Ovary (tissue), 9 donors: ENCODE measurements around the gene CDIPT. TPM values are rescaled to one million over a fixed set of nuclear protein-coding genes. Genes with fewer than 3 reads are reported as not detected.
A peak's percentile ranks its signal among the peaks of the same experiment; 100 is the strongest.

Experiments
- DNase-seq, 5 donors: peaks; one replicate each; pipeline ENCODE4 v3.0.0-alpha.2; 2019 to 2020
- H3K27ac ChIP-seq, 2 donors: fragments of 200-600 bp; one replicate each; pipeline versions ENCODE4 v1.5.1 to v1.8.0; 2019 to 2022
- H3K27me3 ChIP-seq: fragments of 200-600 bp; one replicate; pipeline ENCODE4 v1.8.0; 2022
- H3K36me3 ChIP-seq: fragments of 200-600 bp; sonication (generic); one replicate; pipeline ENCODE4 v1.5.1; 2019
- H3K4me1 ChIP-seq: one replicate; pipeline ENCODE4 v1.8.1; 2013; ENCODE audit warnings: mild to moderate bottlenecking, moderate library complexity; ENCODE audit not compliant: insufficient read depth
- H3K4me3 ChIP-seq: fragments of 200-600 bp; sonication (generic); one replicate; pipeline ENCODE4 v1.5.1; 2017
- H3K9me3 ChIP-seq, 2 donors: fragments of 200-600 bp in 1 of 2; sonication (generic) in 1 of 2; one replicate each; pipeline versions ENCODE4 v1.5.1 to v1.8.1; 2013 to 2019; ENCODE audit warnings: mild to moderate bottlenecking in 1 of 2, moderate library complexity in 1 of 2
- EP300 ChIP-seq: sonication (generic); formaldehyde crosslinking; IDR thresholded peaks from one replicate; pipeline ENCODE4 v1.6.1; 2017; ENCODE audit warnings: antibody characterized with exemption
- POLR2A ChIP-seq: fragments of 450-650 bp; IDR thresholded peaks from one replicate; pipeline ENCODE4 v1.6.1; 2017; ENCODE audit warnings: antibody characterized with exemption, mild to moderate bottlenecking, moderate library complexity
- WGBS, 3 donors: extraction: QIAGEN DNeasy Blood & Tissue Kit in 1 of 3; methylation state at CpG; one replicate each; pipeline versions ENCODE4 v1.1.5 to v1.1.7; 2013 to 2017; 5-methylcytosine and 5-hydroxymethylcytosine counted together
- intact Hi-C, 4 donors: fragments of 100-400 bp; cut with DNase I; formaldehyde crosslinking; loops; one replicate each; pipeline versions ENCODE4 v1.11.0 to v1.15.1; 2022 to 2023
- polyA plus RNA-seq, 2 donors: library from polyadenylated mRNA; stranded (reverse); fragments of 200-250 nt in 1 of 2; fragments of 350-450 nt in 1 of 2; fragmentation: Illumina TruSeq in 1 of 2; extraction: RNeasy Lipid Tissue Mini Kit (QIAGEN cat#74804) in 1 of 2; gene quantifications; one replicate each; pipeline ENCODE4 v1.2.3, GENCODE V29; 2013 to 2014
- small RNA-seq: library from RNA; depleted of rRNA; stranded (forward); fragments of <200 nt; gene quantifications from one replicate; pipeline ENCODE3, GENCODE V24; 2016
- total RNA-seq, 7 donors: library from RNA; depleted of rRNA in 2 of 7; stranded (reverse); fragments of >200 nt in 2 of 7; fragmentation: NEBNext Ultra II Directional in 3 of 7; extraction: Animal tissue kit (Norgen Biotek cat#: 25700) in 3 of 7; gene quantifications; one replicate each; pipeline versions ENCODE4 v1.1.0 to v1.2.4, GENCODE V29; 2016 to 2023
- TF ChIP-seq, protein P1 (sequence below), 3 donors: fragments of 450-650 bp in 2 of 3; fragments of 200-600 bp in 1 of 3; IDR thresholded peaks; one replicate each; pipeline versions ENCODE4 v1.5.1 to v1.8.0; 2016 to 2022; ENCODE audit warnings: antibody characterized with exemption in 3 of 3, mild to moderate bottlenecking in 1 of 3
- donor health status: DM: no; HTN: no; CAD: no; lungs with moderate emphysema.
- donor health status: DM: no; HTN: no; CAD: no.
- donor health status: Bipolar disorder and iron deficiency.
- donor health status: DM: yes; HTN: yes; CAD: no.
- donor health status: DM: no; HTN: no; CAD: no.
- donor health status: DM: yes; HTN: yes; CAD: no.

Gene CDIPT
- total and polyA plus RNA-seq, 9 donors: 47.6 to 145 (median 110) TPM

DNA sequence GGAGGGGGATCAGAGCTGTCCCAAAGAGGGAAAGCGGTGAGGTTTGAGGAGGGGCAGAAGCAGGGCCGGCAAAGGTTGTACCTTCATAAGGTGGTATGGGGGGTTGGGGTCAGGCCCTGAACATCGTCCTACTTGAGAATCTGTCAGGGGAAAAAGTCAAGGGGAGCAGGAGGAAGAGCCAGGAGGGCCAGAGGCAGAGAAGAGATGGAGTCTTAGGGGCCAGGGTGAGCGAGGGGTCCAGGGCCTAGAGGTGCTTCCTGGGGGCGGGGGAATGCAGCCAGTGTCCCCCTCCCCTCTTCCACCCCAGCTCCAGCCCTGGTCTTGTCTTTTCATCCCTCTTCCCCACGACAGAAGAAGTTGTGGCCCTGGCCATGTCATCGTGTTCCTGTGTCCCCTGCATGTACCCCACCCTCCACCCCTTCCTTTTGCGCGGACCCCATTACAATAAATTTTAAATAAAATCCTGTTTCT, 52.3 kb downstream of the CDIPT start:
- Histone ChIP-seq H3K4me3 (no peak overlapping the region), H3K27me3 (no peaks in the 10 kb centered on the region), H3K27ac (peak overlapping the region; percentile 36 to 89), H3K9me3 (no peaks in the 10 kb centered on the region), H3K36me3 (no peaks in the 10 kb centered on the region), H3K4me1 (peaks cover 34% of the 10 kb centered on the region)
- TF ChIP-seq, protein P1, sequence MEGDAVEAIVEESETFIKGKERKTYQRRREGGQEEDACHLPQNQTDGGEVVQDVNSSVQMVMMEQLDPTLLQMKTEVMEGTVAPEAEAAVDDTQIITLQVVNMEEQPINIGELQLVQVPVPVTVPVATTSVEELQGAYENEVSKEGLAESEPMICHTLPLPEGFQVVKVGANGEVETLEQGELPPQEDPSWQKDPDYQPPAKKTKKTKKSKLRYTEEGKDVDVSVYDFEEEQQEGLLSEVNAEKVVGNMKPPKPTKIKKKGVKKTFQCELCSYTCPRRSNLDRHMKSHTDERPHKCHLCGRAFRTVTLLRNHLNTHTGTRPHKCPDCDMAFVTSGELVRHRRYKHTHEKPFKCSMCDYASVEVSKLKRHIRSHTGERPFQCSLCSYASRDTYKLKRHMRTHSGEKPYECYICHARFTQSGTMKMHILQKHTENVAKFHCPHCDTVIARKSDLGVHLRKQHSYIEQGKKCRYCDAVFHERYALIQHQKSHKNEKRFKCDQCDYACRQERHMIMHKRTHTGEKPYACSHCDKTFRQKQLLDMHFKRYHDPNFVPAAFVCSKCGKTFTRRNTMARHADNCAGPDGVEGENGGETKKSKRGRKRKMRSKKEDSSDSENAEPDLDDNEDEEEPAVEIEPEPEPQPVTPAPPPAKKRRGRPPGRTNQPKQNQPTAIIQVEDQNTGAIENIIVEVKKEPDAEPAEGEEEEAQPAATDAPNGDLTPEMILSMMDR (IDR thresholded peaks at IDR 0.05): no peak
- no peak for TF ChIP-seq EP300
- no peak for TF ChIP-seq POLR2A
- 23 to 26% (median 25%) methylated on average over 9 of the region's 9 CpGs for WGBS, 3 donors
- peak in 1 of 5 donors; percentile 55 for DNase-seq
- intact Hi-C loops: loop anchor here in 2 of 4 donors (5.0 kb wide), 3 partner anchors 37 to 197 kb away; no protein-coding TSS in a partner anchor

DNA sequence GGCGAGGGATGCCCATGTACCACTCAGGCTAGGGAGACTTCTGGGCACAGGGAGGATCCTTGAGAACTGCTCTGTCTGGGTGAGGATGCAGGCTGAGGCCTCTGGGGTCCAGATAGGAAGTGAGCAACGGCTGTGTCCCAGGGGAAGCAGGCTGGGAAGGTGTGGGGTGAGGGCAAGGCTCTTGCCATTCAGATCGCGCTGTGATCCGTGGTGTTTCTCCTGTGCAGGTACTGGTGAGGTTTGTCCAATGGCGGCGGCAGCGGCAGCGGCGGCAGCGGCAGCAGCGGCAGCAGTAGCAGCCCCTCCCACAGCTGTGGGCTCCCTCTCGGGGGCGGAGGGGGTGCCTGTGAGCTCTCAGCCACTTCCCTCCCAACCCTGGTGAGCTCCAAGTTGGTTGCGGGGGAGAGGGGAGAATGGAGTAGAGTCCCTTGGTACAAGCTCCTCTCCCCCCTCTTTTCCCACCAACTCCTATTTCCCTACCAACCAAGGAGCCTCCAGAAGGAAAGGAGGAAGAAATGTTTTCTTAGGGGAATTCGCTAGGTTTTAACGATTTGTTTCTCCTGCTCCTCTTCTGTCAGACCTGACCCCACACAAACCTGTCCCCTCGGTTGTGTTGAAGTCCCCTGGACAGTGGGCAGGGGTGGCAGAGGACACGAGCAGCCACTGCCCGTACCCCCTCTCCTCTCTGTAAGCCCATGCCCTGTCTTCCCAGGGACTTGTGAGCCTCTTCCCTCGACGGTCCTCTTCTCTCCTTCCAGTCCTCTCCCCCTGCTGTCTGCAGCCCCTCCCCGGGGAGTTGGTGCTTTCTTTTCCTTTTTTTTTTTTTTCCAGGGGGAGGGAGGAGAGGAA, 53.0 kb downstream of the CDIPT start:
- intact Hi-C loops: loop anchor here in 3 of 4 donors (5.0 to 10.0 kb wide), 4 partner anchors 37 to 197 kb away; no protein-coding TSS in a partner anchor
- H3K9me3 ChIP-seq: no peaks in the 10 kb centered on the region
- H3K4me1 ChIP-seq: peaks cover 32% of the 10 kb centered on the region
- peak; percentile 40 to 60 (median 55) for DNase-seq
- H3K27me3 ChIP-seq: no peaks in the 10 kb centered on the region
- H3K4me3 ChIP-seq: no peak overlapping the region
- no peaks in the 10 kb centered on the region for H3K36me3 ChIP-seq
- peak overlapping the region; percentile 74 to 89 for H3K27ac ChIP-seq
- TF ChIP-seq POLR2A (no peak), EP300 (no peak)
- TF ChIP-seq, protein P1 (IDR thresholded peaks at IDR 0.05): no peak
- WGBS, 3 donors: 26 to 33% (median 32%) methylated on average over 23 of the region's 23 CpGs

- Histone ChIP-seq H3K4me3 (no peak overlapping the region), H3K4me1 (peaks cover 27% of the 10 kb centered on the region), H3K27ac (peak overlapping the region; percentile 74 to 89), H3K36me3 (no peaks in the 10 kb centered on the region), H3K9me3 (no peaks in the 10 kb centered on the region), H3K27me3 (no peaks in the 10 kb centered on the region)
- DNase-seq: peak in 4 of 5 donors; percentile 41 to 63 (median 60)
- intact Hi-C loops: loop anchor here in 2 of 4 donors (5.0 to 10.0 kb wide), 2 partner anchors 196 to 198 kb away; no protein-coding TSS in a partner anchor
- 54 to 66% (median 57%) methylated on average over 28 to 31 of the region's 31 CpGs for WGBS, 3 donors
- TF ChIP-seq, protein P1 (IDR thresholded peaks at IDR 0.05): no peak
- TF ChIP-seq POLR2A: no peak
- no peak for TF ChIP-seq EP300
Measured at GRCh38 chr16:29809031-29809747, 53.8 kb downstream of the CDIPT start.

Small RNA genes within 50 kb of the gene (small RNA-seq; reads per million reads assigned to genes)
- not detected for gene AC009133.6
- not detected for gene AC120114.4

Other genes starting within 250 kb of the CDIPT start
- 1 to 10 TPM in 3 of 7 donors, under 1 TPM in 4; 0.60 to 2.3 (median 0.88) TPM for gene SPN, start 200.0 kb downstream of the CDIPT start, total RNA-seq
- 1 to 10 TPM in 1 of 2 donors, under 1 TPM in 1; 0.42 to 5.1 TPM for gene SPN, start 200.0 kb downstream of the CDIPT start, polyA plus RNA-seq
- gene QPRT, start 184.0 kb downstream of the CDIPT start, total RNA-seq: 10 to 100 TPM; 31.8 to 67.9 (median 43.1) TPM
- gene QPRT, start 184.0 kb downstream of the CDIPT start, polyA plus RNA-seq: 10 to 100 TPM; 21.4 to 47.7 TPM
- gene C16orf54, start 117.2 kb downstream of the CDIPT start, total RNA-seq: under 1 TPM; 0.12 to 0.72 (median 0.30) TPM
- gene C16orf54, start 117.2 kb downstream of the CDIPT start, polyA plus RNA-seq: 1 to 10 TPM in 1 of 2 donors, under 1 TPM in 1; 0.16 to 1.7 TPM
- gene ZG16, start 85.0 kb downstream of the CDIPT start, total RNA-seq: under 1 TPM in 3 of 7 donors, not detected in 4; 0.07 to 0.48 (median 0.15) TPM
- gene ZG16, start 85.0 kb downstream of the CDIPT start, polyA plus RNA-seq: not detected
- gene KIF22, start 72.5 kb downstream of the CDIPT start, total RNA-seq: 10 to 100 TPM; 15.9 to 31.0 (median 20.7) TPM
- 10 to 100 TPM; 14.4 to 30.6 TPM for gene KIF22, start 72.5 kb downstream of the CDIPT start, polyA plus RNA-seq
- 100 to 1,000 TPM in 5 of 7 donors, 10 to 100 TPM in 2; 50.6 to 256 (median 192) TPM for gene MAZ, start 56.7 kb downstream of the CDIPT start, total RNA-seq
- gene MAZ, start 56.7 kb downstream of the CDIPT start, polyA plus RNA-seq: 100 to 1,000 TPM; 105 to 152 TPM
- gene PRRT2, start 51.0 kb downstream of the CDIPT start, total RNA-seq: 10 to 100 TPM; 26.0 to 64.5 (median 36.0) TPM
- 10 to 100 TPM in 1 of 2 donors, 1 to 10 TPM in 1; 6.3 to 28.6 TPM for gene PRRT2, start 51.0 kb downstream of the CDIPT start, polyA plus RNA-seq
- 10 to 100 TPM; 41.3 to 83.6 (median 66.6) TPM for gene PAGR1, start 47.1 kb downstream of the CDIPT start, total RNA-seq
- gene PAGR1, start 47.1 kb downstream of the CDIPT start, polyA plus RNA-seq: 10 to 100 TPM; 13.9 to 63.3 TPM
- 100 to 1,000 TPM in 6 of 7 donors, 10 to 100 TPM in 1; 74.2 to 191 (median 138) TPM for gene MVP, start 42.8 kb downstream of the CDIPT start, total RNA-seq
- 10 to 100 TPM; 56.4 to 93.3 TPM for gene MVP, start 42.8 kb downstream of the CDIPT start, polyA plus RNA-seq
- gene SEZ6L2, start 36.3 kb upstream of the CDIPT start, total RNA-seq: 10 to 100 TPM in 1 of 7 donors, 1 to 10 TPM in 5, under 1 TPM in 1; 0.73 to 13.3 (median 3.1) TPM
- gene SEZ6L2, start 36.3 kb upstream of the CDIPT start, polyA plus RNA-seq: 1 to 10 TPM; 2.9 to 5.1 TPM
- gene ASPHD1, start 37.3 kb upstream of the CDIPT start, total RNA-seq: 1 to 10 TPM in 5 of 7 donors, under 1 TPM in 1, not detected in 1; 0.53 to 7.8 (median 1.6) TPM
- 1 to 10 TPM in 1 of 2 donors, under 1 TPM in 1; 0.38 to 1.1 TPM for gene ASPHD1, start 37.3 kb upstream of the CDIPT start, polyA plus RNA-seq
- gene KCTD13, start 63.0 kb upstream of the CDIPT start, total RNA-seq: 10 to 100 TPM; 18.4 to 36.8 (median 25.5) TPM
- gene KCTD13, start 63.0 kb upstream of the CDIPT start, polyA plus RNA-seq: 10 to 100 TPM in 1 of 2 donors, 1 to 10 TPM in 1; 7.0 to 16.3 TPM
- gene TMEM219, start 98.9 kb upstream of the CDIPT start, total RNA-seq: 100 to 1,000 TPM in 3 of 7 donors, 10 to 100 TPM in 4; 81.3 to 143 (median 87.4) TPM
- 100 to 1,000 TPM in 1 of 2 donors, 10 to 100 TPM in 1; 84.1 to 124 TPM for gene TMEM219, start 98.9 kb upstream of the CDIPT start, polyA plus RNA-seq
- gene TAOK2, start 110.6 kb upstream of the CDIPT start, total RNA-seq: 10 to 100 TPM; 24.8 to 54.0 (median 43.9) TPM
- 10 to 100 TPM; 19.4 to 33.2 TPM for gene TAOK2, start 110.6 kb upstream of the CDIPT start, polyA plus RNA-seq
- 10 to 100 TPM; 11.8 to 22.7 (median 17.1) TPM for gene HIRIP3, start 132.4 kb upstream of the CDIPT start, total RNA-seq
- 10 to 100 TPM; 15.8 to 19.0 TPM for gene HIRIP3, start 132.4 kb upstream of the CDIPT start, polyA plus RNA-seq
- 10 to 100 TPM; 23.8 to 71.1 (median 55.5) TPM for gene INO80E, start 133.0 kb upstream of the CDIPT start, total RNA-seq
- 10 to 100 TPM; 38.8 to 81.6 TPM for gene INO80E, start 133.0 kb upstream of the CDIPT start, polyA plus RNA-seq
- 1 to 10 TPM; 1.4 to 7.2 (median 4.7) TPM for gene DOC2A, start 147.8 kb upstream of the CDIPT start, total RNA-seq
- 1 to 10 TPM; 1.5 to 3.2 TPM for gene DOC2A, start 147.8 kb upstream of the CDIPT start, polyA plus RNA-seq
- gene C16orf92, start 160.0 kb upstream of the CDIPT start, total RNA-seq: not detected
- not detected for gene C16orf92, start 160.0 kb upstream of the CDIPT start, polyA plus RNA-seq
- under 1 TPM in 1 of 7 donors, not detected in 6; 0.15 TPM for gene TLCD3B, start 168.0 kb upstream of the CDIPT start, total RNA-seq
- gene TLCD3B, start 168.0 kb upstream of the CDIPT start, polyA plus RNA-seq: not detected
- gene ALDOA, start 202.5 kb upstream of the CDIPT start, total RNA-seq: 1,000 to 10,000 TPM in 1 of 7 donors, 100 to 1,000 TPM in 6; 395 to 1,259 (median 847) TPM
- 100 to 1,000 TPM; 252 to 522 TPM for gene ALDOA, start 202.5 kb upstream of the CDIPT start, polyA plus RNA-seq
- gene PPP4C, start 212.8 kb upstream of the CDIPT start, total RNA-seq: 10 to 100 TPM; 21.9 to 55.8 (median 49.1) TPM
- 10 to 100 TPM; 13.7 to 58.8 TPM for gene PPP4C, start 212.8 kb upstream of the CDIPT start, polyA plus RNA-seq
- 1 to 10 TPM in 3 of 7 donors, under 1 TPM in 4; 0.23 to 1.5 (median 0.75) TPM for gene TBX6, start 228.7 kb upstream of the CDIPT start, total RNA-seq
- 1 to 10 TPM in 1 of 2 donors, under 1 TPM in 1; 0.08 to 1.1 TPM for gene TBX6, start 228.7 kb upstream of the CDIPT start, polyA plus RNA-seq
- gene YPEL3, start 233.0 kb upstream of the CDIPT start, total RNA-seq: 10 to 100 TPM; 12.7 to 94.9 (median 63.1) TPM
- 100 to 1,000 TPM in 1 of 2 donors, 10 to 100 TPM in 1; 30.2 to 134 TPM for gene YPEL3, start 233.0 kb upstream of the CDIPT start, polyA plus RNA-seq